ENCODE measurements around the gene OXLD1. TPM values are rescaled to one million over a fixed set of nuclear protein-coding genes. Genes with fewer than 3 reads are reported as not detected.

The OXLD1 gene
- total and polyA plus RNA-seq, 9 donors: 1.7 to 35.7 (median 20.9) TPM

DNA sequence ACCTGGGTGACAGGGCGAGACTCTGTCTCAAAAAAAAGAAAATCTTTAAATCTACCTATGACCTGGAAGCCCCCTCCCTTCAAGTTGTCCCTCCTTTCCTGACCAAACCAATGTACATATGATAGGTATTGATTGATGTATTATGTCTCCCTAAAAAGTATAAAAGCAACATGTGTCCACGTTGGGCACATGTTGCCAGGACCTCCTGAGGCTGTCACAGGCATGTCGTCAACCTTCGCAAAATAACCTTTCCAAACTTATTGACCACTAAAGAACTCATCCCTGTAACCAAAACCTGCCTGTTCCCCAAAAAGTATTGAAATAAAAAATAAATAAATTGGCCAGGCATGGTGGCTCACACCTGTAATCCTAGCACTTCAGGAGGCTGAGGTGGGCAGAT, 4.4 kb downstream of the OXLD1 start:
- no peaks in the 10 kb centered on the region for H3K27me3 ChIP-seq
- WGBS, 3 donors: 90 to 94% (median 90%) methylated on average over 4 of the region's 4 CpGs
- no peaks in the 10 kb centered on the region for H3K36me3 ChIP-seq
- no peaks in the 10 kb centered on the region for H3K9me3 ChIP-seq
- H3K27ac ChIP-seq: no peak overlapping the region
- no peak for TF ChIP-seq POLR2A (IDR thresholded peaks at IDR 0.05)
- no peak for DNase-seq
- intact Hi-C loops (cut with DNase I): no loop called here
- H3K4me1 ChIP-seq (ENCODE audit: insufficient read depth): peaks cover 9% of the 10 kb centered on the region
- no peak overlapping the region for H3K4me3 ChIP-seq

DNA sequence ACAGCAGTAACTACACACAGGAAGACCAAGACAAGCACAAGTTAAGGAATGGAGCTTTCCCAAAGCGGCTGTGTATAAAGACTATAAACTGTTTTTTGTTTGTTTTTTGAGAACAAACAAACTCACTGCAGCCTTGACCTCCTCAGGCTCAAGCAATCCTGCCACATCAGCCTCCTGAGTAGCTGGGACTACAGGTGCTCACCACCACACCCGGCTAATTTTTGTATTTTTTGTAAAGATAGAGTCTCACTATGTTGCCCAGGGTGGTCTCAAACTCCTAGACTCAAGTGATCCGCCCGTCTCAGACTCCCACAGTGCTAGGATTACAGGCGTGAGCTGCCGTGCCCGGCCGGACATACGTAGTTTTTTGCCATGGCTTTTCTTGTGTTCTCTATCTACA, 6.0 kb downstream of the OXLD1 start:
- H3K27ac ChIP-seq: no peak overlapping the region
- TF ChIP-seq POLR2A (IDR thresholded peaks at IDR 0.05) (no peak), EP300 (IDR thresholded peaks at IDR 0.05) (no peak)
- TF ChIP-seq, protein P1, sequence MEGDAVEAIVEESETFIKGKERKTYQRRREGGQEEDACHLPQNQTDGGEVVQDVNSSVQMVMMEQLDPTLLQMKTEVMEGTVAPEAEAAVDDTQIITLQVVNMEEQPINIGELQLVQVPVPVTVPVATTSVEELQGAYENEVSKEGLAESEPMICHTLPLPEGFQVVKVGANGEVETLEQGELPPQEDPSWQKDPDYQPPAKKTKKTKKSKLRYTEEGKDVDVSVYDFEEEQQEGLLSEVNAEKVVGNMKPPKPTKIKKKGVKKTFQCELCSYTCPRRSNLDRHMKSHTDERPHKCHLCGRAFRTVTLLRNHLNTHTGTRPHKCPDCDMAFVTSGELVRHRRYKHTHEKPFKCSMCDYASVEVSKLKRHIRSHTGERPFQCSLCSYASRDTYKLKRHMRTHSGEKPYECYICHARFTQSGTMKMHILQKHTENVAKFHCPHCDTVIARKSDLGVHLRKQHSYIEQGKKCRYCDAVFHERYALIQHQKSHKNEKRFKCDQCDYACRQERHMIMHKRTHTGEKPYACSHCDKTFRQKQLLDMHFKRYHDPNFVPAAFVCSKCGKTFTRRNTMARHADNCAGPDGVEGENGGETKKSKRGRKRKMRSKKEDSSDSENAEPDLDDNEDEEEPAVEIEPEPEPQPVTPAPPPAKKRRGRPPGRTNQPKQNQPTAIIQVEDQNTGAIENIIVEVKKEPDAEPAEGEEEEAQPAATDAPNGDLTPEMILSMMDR (IDR thresholded peaks at IDR 0.05): no peak
- intact Hi-C loops (cut with DNase I): no loop called here

DNA sequence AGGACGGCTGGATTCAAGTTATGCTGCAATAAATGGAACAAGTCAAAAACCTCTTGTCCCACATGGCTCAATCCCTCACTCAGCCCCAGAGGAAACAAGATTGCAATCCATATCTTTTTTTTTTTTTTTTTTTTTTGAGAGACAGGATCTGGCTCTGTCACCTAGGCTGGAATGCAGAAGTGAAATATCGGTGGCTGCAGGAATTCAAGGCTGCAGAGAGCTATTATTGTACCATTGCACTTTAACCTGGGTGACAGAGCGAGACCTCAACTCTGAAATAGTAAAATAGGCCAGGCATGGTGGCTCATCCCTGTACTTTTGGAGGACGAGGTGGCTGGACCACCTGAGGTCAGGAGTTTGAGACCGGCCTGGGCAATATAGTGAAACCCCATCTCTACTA, 7.4 kb downstream of the OXLD1 start:
- H3K4me1 ChIP-seq (ENCODE audit: insufficient read depth): no peaks in the 10 kb centered on the region
- intact Hi-C loops (cut with DNase I): no loop called here
- H3K9me3 ChIP-seq: no peaks in the 10 kb centered on the region
- TF ChIP-seq, protein P1 (IDR thresholded peaks at IDR 0.05): no peak
- no peak for TF ChIP-seq POLR2A (IDR thresholded peaks at IDR 0.05)
- TF ChIP-seq EP300 (IDR thresholded peaks at IDR 0.05): no peak
- H3K27me3 ChIP-seq: no peaks in the 10 kb centered on the region
- H3K27ac ChIP-seq: no peak overlapping the region
- WGBS, 3 donors: 83 to 85% (median 83%) methylated on average over 5 of the region's 5 CpGs
- no peaks in the 10 kb centered on the region for H3K36me3 ChIP-seq
- H3K4me3 ChIP-seq: no peak overlapping the region
- DNase-seq: no peak

More for the DNA sequence above, 6.0 kb downstream of the OXLD1 start:
- DNase-seq: no peak
- Histone ChIP-seq H3K4me1 (ENCODE audit: insufficient read depth) (peaks cover 4% of the 10 kb centered on the region), H3K27me3 (no peaks in the 10 kb centered on the region), H3K9me3 (no peaks in the 10 kb centered on the region), H3K36me3 (no peaks in the 10 kb centered on the region), H3K4me3 (no peak overlapping the region)
- 83 to 94% (median 91%) methylated on average over 9 of the region's 9 CpGs for WGBS, 3 donors

DNA sequence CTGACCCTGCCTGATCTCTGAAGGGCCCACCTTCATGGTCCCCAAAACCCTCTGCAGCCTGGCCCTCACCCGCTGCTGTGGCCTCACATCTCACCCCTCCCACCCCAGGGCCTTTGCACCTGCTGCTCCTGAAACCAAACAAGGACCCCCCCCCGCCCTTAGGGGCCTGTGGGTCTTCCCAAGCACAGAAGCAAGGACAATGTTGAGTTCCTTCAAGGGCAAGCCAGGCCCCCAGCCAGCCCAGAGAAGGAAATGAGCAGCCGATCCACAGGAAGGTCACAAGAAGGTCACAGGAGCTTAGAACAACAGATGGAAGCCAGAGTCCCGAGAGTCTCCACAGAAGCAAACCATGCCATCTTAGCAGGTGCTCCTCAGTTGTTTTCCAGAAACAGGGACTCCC, 9.6 kb downstream of the OXLD1 start:
- no peaks in the 10 kb centered on the region for H3K9me3 ChIP-seq
- WGBS, 3 donors: 47 to 59% (median 48%) methylated on average over 4 of the region's 4 CpGs
- H3K27me3 ChIP-seq: no peaks in the 10 kb centered on the region
- H3K4me3 ChIP-seq: no peak overlapping the region
- H3K4me1 ChIP-seq (ENCODE audit: insufficient read depth): no peaks in the 10 kb centered on the region
- TF ChIP-seq POLR2A (IDR thresholded peaks at IDR 0.05) (no peak), EP300 (IDR thresholded peaks at IDR 0.05) (no peak)
- TF ChIP-seq, protein P1 (IDR thresholded peaks at IDR 0.05): no peak
- H3K27ac ChIP-seq: no peak overlapping the region
- no peak for DNase-seq
- intact Hi-C loops (cut with DNase I): no loop called here
- H3K36me3 ChIP-seq: no peaks in the 10 kb centered on the region

DNA sequence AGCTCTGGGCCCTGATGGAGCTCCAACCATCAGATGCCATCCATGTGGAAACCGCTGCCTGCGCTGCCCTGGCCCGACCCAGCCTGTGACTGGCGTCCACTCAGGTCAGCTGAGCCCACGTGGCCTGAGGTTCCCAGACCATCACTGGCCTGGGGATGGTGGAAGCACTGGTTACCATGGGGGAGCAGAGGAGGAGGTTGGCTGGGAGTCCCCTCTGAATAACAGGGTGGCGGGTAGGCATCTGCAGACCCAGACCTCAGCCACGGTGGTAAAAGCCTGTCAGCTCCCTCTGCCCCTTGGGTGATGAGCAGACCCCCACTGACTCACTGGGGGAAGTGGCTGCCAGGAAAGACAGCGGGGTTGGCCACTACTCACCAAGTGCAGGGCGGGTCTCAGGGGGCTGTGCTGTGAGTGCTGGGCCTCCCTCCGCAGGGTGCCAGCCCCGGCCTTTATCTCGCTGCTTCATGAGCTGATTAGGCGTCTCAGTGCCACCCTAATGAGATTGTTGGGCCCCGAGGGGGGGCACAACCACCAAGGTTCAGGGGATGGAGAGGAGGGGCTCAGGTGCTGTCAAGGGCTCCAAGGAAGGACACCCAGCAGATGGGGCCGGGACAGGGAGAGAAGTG, 10.2 kb downstream of the OXLD1 start, which contains the start of gene PDE6G:
Gene PDE6G (minus strand): TSS at position 425 of the 626 bp plus-strand sequence. CDS start 3,237 bp downstream, outside the sequence.
- no peaks in the 10 kb centered on the region for H3K4me1 ChIP-seq (ENCODE audit: insufficient read depth)
- DNase-seq: no peak
- TF ChIP-seq POLR2A (IDR thresholded peaks at IDR 0.05): no peak
- TF ChIP-seq, protein P1 (IDR thresholded peaks at IDR 0.05): no peak
- TF ChIP-seq EP300 (IDR thresholded peaks at IDR 0.05): no peak
- H3K27me3 ChIP-seq: no peaks in the 10 kb centered on the region
- WGBS, 3 donors: 78 to 82% (median 81%) methylated on average over 15 of the region's 15 CpGs
- intact Hi-C loops (cut with DNase I): no loop called here
- no peak within 1 kb of the TSS for H3K27ac ChIP-seq
- no peak within 1 kb of the TSS for H3K4me3 ChIP-seq
- no peaks in the 10 kb centered on the region for H3K9me3 ChIP-seq
- H3K36me3 ChIP-seq: no peaks in the 10 kb centered on the region
